KOPT-K1 (cell line): ENCODE results near the gene NFX1.

Experiments used
- H3K27ac ChIP-seq: fragments of 200-600 bp; sonication (generic); 2 replicates; pipeline ENCODE4 v1.5.1; 2016; ENCODE audit warnings: antibody characterized with exemption, mild to moderate bottlenecking, low read depth, low read length; ENCODE audit not compliant: poor library complexity, severe bottlenecking
- H3K36me3 ChIP-seq: fragments of 200-600 bp; sonication (generic); 2 replicates; pipeline ENCODE4 v1.5.1; 2017; ENCODE audit warnings: antibody characterized with exemption, mild to moderate bottlenecking, low read length, moderate library complexity; ENCODE audit not compliant: insufficient read depth
- H3K9me3 ChIP-seq: fragments of 200-600 bp; sonication (generic); 2 replicates; pipeline ENCODE4 v1.5.1; 2017; ENCODE audit warnings: antibody characterized with exemption, low read length, mild to moderate bottlenecking; ENCODE audit not compliant: insufficient read depth, poor library complexity, severe bottlenecking

Gene NFX1

GRCh38 chr9:33419708-33420303 lies 129.5 kb downstream of the NFX1 start:
- no peak overlapping the region for H3K27ac ChIP-seq
- no peaks in the 10 kb centered on the region for H3K36me3 ChIP-seq
- H3K9me3 ChIP-seq: no peaks in the 10 kb centered on the region
